GM18867 (cell line): ENCODE data around the gene MAP2K4.
"Not testable (repeated sequence)": the region's sequence is repeated elsewhere in the genome, so short reads cannot be mapped to it uniquely, and the experiment has no call there.

ENCODE experiments used
- ATAC-seq: cut with Tn5 transposase; IDR thresholded peaks from one replicate; pipeline ENCODE4 v1.9.1; 2021; ENCODE audit warnings: mild to moderate bottlenecking, moderate library complexity; ENCODE audit not compliant: unreplicated experiment

The MAP2K4 gene

GRCh38 chr17:12020642-12021622 is at the start of gene MAP2K4:
TSS of gene MAP2K4 (plus strand) at chr17:12020877. CDS start at chr17:12020887, 10 bp downstream.
- peak; percentile 94 for ATAC-seq

- not testable (repeated sequence) for ATAC-seq
Observed at GRCh38 chr17:11972741-11973140, 47.9 kb upstream of the MAP2K4 start.

GRCh38 chr17:11979795-11980194 is 40.9 kb upstream of the MAP2K4 start:
- ATAC-seq: no peak

GRCh38 chr17:11980813-11981212 is 39.9 kb upstream of the MAP2K4 start:
- no peak for ATAC-seq

GRCh38 chr17:11981862-11982261 is 38.8 kb upstream of the MAP2K4 start:
- ATAC-seq: no peak

- no peak for ATAC-seq
Observed at GRCh38 chr17:11986179-11986941, 34.3 kb upstream of the MAP2K4 start.

- ATAC-seq: no peak
Observed at GRCh38 chr17:11986942-11987329, 33.7 kb upstream of the MAP2K4 start.

GRCh38 chr17:11990363-11990983 is 30.2 kb upstream of the MAP2K4 start:
- ATAC-seq: no peak

- no peak for ATAC-seq
Observed at GRCh38 chr17:11991461-11991860, 29.2 kb upstream of the MAP2K4 start.

GRCh38 chr17:11996722-11997146 is 23.9 kb upstream of the MAP2K4 start:
- ATAC-seq: peak; percentile 37

GRCh38 chr17:11997147-11997971 is 23.3 kb upstream of the MAP2K4 start, which contains the start of gene ZNF18:
TSS of gene ZNF18 (minus strand) at chr17:11997475. CDS start at chr17:11992829, 4,646 bp downstream.
- ATAC-seq: peak; percentile 95

GRCh38 chr17:11997972-11998233 is 22.8 kb upstream of the MAP2K4 start:
- no peak for ATAC-seq

- no peak for ATAC-seq
Observed at GRCh38 chr17:11999696-12000095, 21.0 kb upstream of the MAP2K4 start.

GRCh38 chr17:12007466-12007865 is 13.2 kb upstream of the MAP2K4 start:
- no peak for ATAC-seq

GRCh38 chr17:12021623-12022140 is 1.0 kb downstream of the MAP2K4 start:
- ATAC-seq: no peak

GRCh38 chr17:12022310-12022709 is 1.6 kb downstream of the MAP2K4 start:
- no peak for ATAC-seq

GRCh38 chr17:12024327-12024726 is 3.6 kb downstream of the MAP2K4 start:
- no peak for ATAC-seq

- ATAC-seq: no peak
Observed at GRCh38 chr17:12027658-12028057, 7.0 kb downstream of the MAP2K4 start.

- no peak for ATAC-seq
Observed at GRCh38 chr17:12028611-12029010, 7.9 kb downstream of the MAP2K4 start.

GRCh38 chr17:12034538-12034937 is 13.9 kb downstream of the MAP2K4 start:
- no peak for ATAC-seq
